HG02885 (cell line): ENCODE results near the gene SPEG.

ENCODE experiments used
- ATAC-seq: cut with Tn5 transposase; IDR thresholded peaks from one replicate; pipeline ENCODE4 v1.9.1; 2021; ENCODE audit warnings: mild to moderate bottlenecking; ENCODE audit not compliant: unreplicated experiment, poor library complexity

Gene SPEG

DNA sequence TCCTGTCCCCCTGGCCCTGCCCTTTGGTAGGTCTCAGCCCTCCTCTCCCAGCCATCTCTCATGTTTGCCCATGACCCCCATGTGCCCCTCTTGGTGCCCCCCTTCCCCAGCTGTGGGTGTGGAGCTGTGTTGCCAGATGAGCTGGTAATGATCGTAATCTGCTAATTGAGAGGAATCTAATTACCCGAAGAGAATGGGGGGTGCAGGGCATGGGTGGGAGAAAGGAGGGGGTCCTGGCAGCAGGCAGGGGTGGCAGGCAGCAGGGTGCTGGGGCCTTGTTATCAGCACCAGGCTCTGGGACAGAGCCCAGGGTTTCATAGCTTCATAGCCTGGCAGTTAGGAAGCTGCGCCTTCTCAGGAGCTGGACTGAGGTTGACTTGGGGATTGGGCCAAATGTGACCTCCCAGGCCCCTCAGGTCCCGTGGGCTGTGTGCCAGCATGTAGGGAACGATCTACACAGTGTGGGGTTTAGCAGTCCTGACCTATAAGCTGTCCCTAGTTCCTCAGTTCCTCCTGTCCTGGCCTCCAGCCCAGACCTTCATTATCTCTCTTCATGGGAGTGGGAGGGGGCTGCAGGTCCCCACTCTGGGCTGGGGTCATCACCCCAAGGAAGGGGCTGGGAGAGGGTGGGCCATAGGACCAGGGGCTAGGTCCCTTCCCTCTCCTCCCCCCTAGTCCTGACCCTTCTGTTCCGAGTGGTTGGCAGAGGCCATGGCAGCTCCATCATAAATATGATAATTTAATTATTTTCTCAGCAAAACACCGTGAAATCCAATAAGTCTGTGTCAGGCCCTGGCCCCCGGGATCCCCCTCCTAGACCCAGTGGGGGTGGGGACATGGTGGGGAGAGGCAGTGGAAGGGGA, 73.2 kb downstream of the SPEG start:
- ATAC-seq = no peak

DNA sequence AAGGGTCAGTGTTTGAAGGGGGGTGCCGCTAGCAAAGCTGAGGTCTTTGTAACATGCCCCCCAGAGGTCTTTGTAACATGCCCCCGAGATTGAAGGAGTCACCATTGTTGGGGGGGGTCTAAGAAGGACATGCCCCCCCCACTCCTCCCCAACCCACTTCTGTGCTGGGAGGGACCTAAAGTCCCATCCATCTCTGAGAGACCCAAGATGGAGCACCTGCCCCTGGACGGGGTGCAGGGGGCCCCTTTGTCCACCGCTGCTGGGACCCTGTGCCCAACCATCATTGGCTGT, 73.7 kb downstream of the SPEG start:
- ATAC-seq = no peak

DNA sequence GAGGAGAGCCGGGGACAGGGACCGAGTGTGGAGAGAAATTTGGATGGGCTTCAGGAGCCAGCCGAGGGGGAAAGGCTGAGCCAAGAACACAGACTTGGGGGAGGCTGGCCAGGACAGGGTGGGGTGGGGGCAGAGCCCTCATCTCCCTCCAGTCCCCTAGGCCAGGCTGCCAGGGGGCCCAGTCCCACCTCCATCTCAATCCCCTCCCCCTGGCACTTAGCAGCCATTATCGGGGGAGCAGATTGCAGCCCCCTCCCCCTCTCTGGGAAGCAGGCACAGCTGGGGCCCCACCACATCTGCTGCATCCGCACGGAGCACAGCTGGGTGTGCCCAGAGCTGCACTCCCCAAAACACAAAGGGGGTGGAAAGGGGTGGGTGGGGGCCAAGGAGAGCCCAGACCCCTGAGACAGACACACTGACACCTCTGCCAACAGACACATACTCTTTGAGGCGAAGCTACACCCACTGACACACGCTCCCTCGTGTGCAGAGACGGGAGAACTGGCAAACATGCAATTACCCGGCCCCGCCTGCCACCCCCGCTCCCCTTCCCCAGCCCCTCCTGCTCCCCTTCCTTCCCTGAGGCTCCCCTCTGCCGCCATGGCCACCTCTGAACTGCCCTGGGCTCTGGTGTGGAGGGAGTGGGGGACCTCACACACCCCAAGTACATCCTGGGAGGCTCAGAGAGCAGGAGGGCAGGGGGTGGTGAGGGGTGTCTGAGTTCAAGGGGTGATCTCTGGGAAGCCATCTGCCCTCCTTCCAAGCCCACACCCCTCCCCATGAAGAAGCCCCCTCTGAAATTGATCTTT, 74.5 kb downstream of the SPEG start:
- peak; percentile 20 for ATAC-seq

DNA sequence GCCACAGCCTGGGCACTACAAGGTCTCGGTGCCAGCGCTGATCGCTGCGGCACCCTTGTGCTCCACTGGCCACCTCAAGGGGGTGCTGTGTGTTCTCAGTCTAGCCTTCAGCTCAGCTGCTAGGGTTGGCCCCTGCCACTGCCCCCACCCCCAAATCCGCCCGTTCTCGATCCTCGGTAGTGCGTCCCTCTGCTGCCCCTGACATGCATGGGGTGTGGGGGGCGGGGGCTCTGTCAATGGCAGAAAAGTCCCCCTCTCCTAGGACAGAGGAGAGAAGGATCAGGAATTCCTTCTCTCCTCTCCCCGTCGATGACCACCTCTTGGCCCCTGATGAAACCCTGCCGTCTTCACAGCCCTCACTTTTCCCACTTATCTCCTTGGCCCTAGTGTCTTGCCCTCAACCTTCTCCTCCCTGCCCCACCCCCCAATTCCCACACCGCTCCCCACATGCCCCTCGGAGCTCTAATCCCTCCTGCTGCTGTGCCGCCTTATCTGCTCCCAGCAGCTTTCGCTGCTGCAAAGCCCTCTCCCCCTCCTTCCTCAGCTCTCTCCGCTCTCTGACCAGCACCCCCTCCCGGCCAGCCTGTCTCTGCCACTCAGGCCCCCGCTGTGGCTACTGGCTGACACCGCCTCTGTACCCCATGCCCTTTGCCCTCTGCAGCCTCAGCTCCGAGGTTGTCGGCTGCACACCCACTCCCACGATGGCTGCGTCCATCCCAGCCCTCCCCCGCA, 75.3 kb downstream of the SPEG start:
- peak; percentile 66 for ATAC-seq

DNA sequence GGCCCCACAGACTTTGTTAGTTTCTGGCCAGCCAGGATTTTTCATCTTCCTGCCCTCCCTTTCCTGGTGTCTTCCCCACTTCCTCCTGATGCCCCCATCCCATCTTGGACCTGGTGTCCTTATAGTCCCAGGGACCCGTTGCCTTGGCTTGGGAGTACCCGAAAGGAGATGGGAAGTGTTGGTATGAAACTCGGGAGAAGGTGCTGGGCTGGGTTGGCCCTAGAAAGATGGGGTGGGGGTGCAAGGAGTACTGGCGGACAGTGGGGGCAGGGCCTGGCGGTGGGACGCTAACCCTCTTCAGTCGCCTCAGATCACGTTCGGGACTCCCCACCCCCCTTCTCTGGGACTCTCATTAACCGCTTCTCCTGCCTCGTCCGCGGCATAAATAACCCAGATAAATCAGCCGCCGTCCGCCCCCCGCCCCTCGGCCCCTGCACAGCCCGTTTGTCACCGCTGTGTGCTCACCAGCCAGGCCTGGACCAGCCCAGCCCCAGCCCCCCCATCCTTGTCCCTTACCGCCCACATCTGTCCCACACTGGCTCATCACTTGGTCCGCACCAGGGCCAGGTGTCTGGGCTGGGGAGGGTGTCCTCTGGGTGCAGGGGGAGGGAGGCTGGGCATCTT, 76.0 kb downstream of the SPEG start:
- ATAC-seq = no peak

DNA sequence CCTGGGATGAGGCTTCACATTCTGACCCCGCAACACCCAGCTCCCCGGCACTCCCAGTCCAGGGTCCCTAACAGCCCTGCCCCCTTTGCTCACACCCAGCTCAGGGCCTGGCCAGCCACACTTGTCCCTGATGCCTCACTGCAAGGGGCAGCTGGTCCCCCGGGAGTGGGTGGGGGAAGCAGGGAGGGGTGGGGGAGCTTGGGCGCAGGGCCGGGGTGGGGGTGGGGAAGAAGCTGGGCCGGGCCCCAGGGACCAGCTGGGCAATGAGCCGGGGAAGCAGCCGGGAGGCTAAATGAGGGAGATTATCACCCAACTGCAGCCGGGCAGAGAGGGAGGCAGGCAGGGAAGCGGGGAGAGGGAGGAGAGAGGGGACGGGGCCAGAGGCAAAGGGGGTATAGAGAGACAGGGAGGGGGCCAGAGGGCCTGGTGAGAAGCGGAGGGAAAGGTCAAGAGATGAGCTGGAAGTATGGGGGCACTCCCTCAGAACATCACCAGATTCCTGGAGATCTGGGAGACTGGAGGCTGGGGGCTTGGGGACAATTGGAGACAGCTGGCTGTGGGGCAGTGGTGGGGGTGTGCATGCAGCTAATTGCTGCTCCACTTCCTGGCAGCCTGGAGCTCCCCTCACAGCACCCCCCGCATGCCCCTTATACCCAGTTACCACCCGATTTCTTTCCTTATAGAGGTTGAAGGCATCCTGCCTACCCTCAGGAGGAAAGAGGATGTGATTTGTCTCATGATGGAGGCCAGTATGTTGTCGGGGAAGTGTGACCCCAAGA, 77.1 kb downstream of the SPEG start:
- no peak for ATAC-seq

DNA sequence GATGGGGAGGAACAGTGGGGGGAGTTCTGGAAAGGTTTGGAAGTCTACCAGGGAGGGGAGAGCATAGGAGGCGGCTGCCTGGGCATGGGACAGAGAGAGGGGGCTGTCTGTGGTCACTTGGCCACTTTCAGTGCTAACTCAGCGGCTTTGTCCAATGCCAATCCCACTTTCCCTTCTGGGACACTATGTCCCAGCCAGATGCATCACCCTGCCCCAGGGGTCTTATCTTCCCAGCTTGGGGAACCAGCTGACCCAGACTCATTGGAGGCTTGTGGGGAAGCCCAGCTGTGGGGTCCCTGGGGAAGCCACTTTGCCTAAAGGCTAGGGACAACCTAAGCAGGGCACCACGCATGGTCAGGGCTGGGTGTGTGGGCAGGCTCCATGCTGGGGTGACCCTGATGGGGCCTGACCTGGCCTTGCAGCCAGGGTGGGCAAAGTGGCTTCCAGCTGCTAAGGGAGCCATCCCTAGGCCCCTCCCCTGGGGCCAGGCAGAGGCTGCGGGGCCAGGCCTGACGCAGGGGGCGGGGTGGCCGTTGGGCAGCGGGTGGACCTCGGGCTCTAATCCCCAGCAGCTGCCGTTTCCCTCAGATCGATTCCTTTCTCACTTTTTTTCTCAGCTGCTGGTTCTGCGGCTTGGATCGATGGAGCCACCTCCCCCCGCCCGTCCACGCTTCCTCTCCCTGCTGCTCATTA, 78.0 kb downstream of the SPEG start:
- ATAC-seq = no peak

DNA sequence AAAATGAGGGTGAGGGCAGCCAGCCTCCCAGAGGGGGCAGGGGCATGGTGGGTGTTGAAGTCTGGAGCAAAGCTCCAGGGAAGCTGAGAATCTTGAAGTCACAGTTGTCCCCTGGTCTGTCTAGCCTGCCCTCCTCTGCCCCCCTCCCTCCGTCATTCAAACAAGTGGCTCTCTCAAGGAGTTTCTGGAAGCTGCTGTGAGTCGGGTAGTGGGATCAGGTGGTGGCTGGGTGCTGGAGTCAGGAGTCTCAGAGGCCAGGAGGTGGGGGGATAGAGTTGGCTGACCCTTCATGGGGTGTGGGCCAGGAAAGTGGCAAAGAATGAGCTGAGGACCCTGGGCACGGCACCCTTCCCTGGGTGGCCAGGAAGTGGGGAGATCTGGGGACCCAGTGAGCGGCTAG, 79.1 kb downstream of the SPEG start:
- ATAC-seq = no peak

DNA sequence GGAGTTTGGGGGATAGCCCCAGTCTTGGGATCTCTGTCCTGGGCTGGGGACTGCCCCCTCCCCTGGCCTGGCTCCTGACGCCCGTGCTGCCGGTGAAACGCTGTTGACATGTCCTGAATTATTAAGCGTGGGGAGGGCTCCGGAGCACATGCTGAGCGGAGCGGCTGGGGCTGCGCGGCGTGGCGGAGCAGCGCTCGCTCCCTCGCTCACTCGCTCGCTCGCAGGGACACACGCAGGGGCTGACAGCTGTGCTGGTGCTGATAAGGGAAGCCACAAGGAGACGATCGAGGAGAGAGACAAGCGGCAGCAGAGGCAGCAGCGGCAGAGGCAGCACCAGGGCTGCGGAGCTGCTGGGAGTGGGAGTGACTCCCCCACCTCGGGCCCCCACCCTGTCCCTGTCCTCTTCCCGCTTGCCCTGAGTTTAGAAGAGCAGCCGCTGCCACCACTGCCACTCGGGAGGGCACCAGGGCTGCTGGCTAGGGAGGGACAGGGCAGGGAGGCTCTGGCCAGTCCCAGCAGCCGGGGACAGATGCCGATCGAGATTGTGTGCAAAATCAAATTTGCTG, 79.6 kb downstream of the SPEG start, which contains the start of gene ASIC4:
TSS of gene ASIC4 (plus strand) at position 287 of the 566 bp plus-strand sequence. CDS start at position 530, 243 bp downstream.
- ATAC-seq = no peak

DNA sequence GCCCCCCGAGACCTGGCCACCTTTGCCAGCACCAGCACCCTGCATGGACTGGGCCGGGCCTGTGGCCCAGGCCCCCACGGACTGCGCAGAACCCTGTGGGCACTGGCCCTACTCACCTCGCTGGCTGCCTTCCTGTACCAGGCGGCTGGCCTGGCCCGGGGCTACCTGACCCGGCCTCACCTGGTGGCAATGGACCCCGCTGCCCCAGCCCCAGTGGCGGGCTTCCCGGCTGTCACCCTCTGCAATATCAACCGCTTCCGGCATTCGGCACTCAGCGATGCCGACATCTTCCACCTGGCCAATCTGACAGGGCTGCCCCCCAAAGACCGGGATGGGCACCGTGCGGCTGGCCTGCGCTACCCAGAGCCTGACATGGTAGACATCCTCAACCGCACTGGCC, 80.2 kb downstream of the SPEG start:
- ATAC-seq = no peak

DNA sequence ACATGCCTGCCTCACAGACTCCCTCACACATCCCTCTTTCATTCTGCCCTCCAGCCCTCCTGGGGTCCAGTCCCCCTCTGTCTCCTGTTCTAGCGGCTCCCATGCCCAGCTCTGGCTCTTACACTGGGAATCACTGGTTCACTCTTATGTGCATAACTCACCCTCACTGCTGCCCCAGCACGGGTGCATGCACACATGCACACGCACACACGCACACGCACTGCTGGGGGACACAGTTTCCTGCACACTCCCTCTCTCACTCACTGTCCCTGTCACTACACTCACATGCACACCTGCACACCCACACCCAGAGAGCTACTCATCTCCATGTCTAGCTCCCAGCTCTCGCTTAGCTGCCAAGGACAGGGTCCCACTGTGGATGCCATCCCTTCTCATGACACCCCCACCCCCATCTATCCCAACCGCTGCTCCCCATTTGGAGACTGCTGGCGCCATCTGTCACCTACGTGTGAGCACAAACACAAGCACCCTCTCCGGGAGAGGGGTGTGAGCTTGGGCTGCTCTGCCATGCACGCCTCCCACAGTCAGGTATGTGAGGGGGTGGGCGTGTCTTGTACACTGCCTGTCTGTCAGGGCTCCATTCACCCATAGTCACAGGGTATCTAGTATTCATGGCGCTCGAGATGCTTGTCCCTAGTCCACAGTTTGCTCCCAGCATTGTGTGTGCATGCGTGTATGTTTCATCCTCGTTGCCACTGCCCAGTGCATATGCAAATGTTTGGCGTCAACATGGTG, 81.4 kb downstream of the SPEG start:
- ATAC-seq = no peak

DNA sequence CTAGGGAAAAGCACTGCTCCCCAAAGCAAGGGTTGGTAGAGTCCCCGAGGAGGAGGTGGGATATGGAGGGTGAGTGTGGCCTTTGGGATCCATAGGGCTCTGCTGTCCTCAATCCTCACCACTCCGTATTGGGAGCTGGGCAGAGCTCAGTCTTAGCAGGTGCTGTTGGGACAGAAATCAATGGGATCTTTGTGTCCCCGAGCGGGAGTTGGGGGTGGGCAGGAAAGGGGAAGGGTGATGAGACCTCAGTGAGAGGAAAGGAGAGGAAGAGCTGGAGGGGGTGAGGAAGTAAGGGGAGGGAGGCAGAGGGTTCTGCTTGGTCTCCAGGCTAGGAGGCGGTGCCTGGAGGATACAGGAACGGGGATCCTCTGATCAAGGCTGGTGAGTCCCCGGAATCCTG, 82.2 kb downstream of the SPEG start:
- no peak for ATAC-seq

DNA sequence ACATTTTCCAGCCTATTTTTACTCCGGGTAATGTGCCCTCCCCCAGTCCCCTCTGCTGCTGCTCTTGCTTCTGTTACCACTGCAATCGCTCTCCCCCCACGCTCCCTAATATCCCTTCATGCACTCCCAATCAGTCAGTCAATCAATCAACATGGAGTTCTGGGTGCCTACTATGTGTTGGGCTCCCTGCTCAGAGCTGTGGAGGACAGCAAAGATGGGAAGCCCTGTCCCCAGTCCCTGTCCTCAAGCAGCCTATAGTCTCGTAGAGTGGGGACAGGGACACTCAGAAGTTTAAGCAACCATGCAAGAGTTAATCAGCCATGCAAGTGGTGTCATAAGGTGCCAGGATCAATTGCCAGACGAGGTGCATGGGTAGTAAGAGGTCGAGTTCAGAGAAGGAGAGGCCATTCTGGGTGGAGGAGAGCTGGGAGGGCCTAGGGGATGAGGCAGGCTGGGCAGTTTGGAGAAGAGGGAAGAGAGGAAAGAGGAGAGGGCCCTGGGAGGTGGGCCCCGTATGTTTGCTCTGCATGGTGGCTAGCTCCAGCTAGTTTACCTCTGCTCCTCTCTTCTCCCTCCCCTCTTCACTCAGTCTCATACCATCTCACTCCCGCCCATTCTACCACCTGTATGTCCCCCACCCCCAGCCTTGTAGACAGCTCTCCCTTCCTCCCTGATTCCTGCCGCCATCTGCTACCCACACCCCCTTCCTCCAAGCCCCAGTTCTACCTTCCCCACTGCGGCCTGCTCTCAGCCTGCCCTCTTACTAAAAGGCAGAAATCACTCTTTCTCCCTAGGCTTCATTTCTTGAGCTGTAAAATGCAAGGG, 83.5 kb downstream of the SPEG start:
- ATAC-seq = no peak

DNA sequence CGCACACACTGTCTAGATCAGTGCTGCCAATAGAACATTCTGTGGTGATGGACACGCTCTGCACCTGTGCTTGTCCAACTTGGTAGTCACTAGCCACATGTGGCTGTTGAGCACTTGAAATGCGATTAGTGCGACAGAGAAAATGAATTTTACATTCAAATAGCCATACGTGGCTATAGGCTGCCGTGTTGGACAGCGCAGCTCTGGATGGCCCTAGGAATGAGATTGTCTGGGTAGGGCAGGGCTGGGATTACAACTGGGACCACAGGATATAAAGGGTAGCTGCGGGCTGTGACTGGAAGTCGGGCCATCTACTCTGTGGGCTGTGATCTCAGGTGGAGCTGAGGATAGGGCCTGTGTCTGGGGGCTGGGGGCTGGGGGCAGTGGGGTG, 84.9 kb downstream of the SPEG start:
- no peak for ATAC-seq

DNA sequence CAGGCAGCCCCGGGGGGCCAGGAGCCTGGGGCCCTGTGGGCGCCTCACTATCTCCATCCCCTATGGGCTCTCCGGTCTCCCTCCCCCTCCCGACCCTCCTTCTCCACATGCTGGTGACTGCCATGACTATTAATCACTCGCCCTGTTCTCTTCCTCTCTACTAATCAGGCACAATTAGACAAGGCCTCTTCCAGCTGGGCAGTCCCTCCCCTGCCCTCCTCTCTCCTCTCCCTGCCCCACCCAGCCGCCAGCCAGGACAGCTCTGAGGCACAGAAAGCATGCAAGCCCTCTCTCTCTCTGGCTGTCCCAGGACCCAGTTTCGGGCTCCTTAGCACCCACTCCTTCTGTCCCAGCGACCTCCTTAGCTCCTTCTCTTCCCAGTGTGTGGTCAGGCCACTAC, 85.4 kb downstream of the SPEG start:
- no peak for ATAC-seq

DNA sequence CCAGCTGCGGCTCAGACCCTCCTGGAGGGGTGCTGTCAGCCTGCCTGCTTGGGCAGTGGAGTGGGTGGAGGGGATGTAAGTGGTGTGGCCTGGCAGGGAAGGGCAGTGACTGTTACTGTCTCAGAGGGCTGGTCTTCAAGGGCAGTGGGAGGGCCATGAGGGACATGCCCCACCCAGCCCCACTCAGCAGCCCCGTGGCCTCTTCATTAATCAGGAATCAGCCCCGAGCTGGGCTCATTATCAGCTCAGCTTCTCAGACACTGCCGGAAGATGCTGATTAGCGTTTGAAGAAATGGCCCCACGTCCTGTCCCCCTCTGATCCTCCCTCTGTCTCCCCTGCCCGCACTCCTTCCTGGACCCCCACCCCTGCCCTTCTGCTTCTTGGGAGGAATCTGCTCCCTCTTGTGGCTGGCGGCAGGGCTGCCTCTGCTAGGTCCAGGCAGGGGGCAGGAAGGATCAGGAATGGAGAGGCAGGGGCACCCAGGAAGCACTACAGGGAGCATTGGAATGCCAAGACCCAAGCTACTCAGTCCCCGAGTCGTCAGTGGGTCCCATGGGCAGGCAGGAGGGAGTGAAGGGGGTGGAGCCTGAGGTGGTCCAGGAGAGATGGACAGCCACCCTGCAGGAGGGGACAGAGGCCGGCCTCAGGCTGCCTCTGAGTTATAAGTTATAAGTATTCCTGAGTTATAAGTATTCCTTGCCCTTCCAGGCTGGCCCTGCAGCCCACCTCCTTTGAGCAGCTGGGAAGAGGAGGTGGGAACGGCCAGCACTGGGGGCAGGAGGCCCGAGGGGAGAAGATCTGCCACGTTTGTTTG, 86.6 kb downstream of the SPEG start:
- ATAC-seq = no peak
